GM19372 (cell line): ENCODE results near the gene OR10A3.
"Not testable (repeated sequence)": the region's sequence is repeated elsewhere in the genome, so short reads cannot be mapped to it uniquely, and the experiment has no call there.

Experiments
- ATAC-seq: cut with Tn5 transposase; IDR thresholded peaks from one replicate; pipeline ENCODE4 v1.9.1; 2021; ENCODE audit warnings: mild to moderate bottlenecking, low read depth, moderate library complexity; ENCODE audit not compliant: unreplicated experiment

Gene OR10A3, protein sequence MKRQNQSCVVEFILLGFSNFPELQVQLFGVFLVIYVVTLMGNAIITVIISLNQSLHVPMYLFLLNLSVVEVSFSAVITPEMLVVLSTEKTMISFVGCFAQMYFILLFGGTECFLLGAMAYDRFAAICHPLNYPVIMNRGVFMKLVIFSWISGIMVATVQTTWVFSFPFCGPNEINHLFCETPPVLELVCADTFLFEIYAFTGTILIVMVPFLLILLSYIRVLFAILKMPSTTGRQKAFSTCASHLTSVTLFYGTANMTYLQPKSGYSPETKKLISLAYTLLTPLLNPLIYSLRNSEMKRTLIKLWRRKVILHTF

DNA sequence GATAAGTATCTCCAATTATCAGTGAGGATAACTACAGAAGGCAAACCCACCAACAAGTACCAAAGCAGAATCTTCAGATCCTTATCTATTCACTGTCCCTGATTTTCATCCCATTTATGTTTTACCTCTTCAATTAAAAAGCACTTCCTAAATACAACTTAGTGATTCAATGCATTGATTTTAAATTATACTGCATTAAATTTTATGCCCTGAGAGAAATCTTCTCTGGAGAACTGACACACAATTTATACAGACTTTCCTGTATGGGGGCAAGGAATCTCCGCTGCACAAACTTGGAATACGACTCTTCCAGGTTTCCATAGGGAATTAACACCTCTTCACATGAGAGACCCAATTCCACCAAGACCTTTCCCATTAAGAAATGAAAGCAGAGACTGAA, at the start of gene OR10A3:
TSS of gene OR10A3 (minus strand) at position 101 of the 400 bp plus-strand sequence. CDS start 2,188 bp downstream, outside the sequence.
- ATAC-seq, result no peak

DNA sequence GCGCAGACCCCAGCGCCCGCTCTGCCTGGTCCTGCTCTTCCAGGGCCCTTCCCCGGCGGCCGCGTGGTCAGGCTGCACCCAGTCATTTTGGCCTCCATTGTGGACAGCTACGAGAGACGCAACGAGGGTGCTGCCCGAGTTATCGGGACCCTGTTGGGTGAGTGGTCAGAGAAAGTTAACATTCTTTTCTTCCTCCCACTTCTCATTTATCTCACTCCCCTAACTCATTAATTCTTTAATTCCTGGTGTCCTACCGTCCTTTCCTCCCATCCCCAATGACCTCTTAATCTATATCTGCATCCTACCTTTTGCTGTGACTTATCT, 46.0 kb upstream of the OR10A3 start:
- not testable (repeated sequence) for ATAC-seq

DNA sequence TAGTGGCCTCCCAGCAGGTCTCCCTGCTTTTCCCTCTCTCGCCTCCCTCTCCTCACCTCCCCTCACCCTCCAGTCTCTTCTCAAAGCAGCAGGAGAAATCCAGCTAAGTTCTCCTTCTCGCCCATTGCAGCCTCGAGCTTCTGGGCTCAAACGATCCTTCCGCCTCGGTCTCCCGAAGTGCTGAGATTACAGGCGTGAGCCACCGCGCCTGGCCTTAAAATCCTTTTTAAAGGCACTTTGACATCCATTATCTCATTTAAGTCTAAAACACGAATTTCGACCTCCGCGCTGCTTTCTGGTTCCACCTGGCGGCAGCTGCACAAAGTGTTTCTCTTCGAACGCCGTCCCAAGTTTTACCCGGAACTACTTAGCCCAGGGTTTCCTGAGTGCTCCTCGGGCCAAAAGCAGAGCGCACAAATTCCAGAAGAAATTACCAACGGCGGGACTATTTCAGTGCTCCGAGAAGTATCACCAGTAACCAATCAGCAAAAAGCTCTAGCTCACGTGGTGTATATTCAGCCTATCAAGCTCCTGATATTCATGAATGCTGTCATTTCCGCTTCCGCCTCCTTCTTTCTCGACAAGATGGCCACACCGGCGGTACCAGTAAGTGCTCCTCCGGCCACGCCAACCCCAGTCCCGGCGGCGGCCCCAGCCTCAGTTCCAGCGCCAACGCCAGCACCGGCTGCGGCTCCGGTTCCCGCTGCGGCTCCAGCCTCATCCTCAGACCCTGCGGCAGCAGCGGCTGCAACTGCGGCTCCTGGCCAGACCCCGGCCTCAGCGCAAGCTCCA, 45.5 kb upstream of the OR10A3 start, which contains the start of gene EIF3F:
TSS of gene EIF3F (plus strand) at position 570 of the 792 bp plus-strand sequence. CDS start at position 586, 16 bp downstream.
- peak; percentile 92 for ATAC-seq

DNA sequence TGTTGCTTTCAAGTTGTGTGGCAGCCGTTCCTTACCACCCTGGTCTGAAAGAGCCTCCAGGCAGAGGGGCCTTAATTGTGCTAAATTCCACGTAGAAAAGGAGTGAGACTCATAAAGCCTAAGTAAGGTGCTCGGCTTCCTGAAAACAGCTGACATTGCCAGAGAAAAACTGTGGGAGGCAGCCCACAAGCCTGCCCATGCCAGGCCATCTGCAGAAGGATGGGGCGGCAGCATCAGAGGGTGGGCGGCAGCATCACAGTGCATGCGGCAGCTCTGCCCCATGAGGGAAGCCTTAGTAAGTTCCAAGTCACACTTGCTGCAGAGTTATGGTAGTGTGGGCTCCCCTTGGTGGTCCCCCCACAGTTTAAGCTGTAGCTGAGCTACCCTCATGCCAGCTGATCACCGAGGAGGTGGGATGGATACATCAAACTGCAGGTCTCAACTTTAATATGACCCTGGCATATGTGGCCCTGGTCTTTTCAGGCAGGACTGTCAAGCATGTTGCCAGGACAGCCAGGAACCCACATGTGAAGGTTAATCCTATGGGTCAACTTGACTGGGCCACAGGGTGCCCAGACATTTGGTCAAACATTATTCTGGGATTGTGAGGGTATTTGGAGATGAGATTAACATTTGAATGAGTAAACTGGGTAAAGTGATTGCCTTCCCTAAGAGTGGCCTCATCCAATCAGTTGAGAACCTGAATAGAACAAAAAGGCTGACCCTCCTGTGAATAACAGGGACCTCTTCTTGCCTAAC, 42.5 kb upstream of the OR10A3 start:
- ATAC-seq, result no peak

DNA sequence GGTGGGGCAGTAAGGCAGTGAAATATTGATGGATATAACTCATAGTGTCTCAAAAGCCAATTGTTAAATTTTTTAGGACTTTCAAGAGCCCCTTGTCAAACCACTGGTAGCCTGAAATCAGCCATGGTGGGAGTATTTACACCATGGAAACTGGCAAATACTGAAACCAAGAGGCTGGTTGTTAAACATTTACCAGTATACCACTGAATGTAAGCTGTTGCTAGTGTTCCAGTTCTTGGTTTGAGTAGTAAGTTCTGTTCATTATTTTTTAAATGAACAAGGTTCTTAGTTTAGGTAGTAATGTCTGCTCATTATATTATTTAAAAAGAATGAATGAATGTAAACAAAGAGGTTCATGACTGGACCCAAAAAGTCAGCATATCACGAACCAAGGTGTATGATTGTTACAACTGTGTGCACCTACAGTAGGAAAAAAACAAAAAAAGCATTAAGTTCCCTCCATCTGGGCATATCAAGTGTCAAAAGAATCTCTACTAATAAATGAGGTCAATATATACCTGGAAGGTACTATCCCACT, 41.1 kb upstream of the OR10A3 start:
- peak; percentile 37 for ATAC-seq

DNA sequence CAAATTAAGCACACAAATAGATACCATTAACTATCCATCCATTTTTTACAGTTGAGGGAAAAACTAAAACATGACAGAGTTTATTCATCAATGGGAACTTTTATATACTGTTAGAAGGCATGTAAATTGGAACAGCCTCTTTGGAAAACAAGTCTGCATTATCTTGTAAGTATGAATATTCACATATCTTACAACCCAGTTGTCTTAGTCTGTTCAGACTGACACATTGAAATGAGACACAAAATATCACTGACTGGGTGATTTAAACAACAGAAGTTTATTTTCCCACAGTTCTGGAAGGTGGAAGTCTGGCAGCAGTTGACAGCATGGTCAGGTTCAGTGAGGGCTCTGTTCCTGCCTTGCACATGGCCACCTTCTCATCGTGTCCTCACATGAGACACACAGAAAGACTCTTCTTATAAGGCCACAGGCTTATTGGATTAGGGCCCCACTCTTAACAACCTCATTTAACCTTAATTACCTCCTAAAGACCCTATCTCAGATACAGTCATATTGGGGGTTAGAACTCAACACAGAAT, 40.2 kb upstream of the OR10A3 start:
- ATAC-seq, result no peak

DNA sequence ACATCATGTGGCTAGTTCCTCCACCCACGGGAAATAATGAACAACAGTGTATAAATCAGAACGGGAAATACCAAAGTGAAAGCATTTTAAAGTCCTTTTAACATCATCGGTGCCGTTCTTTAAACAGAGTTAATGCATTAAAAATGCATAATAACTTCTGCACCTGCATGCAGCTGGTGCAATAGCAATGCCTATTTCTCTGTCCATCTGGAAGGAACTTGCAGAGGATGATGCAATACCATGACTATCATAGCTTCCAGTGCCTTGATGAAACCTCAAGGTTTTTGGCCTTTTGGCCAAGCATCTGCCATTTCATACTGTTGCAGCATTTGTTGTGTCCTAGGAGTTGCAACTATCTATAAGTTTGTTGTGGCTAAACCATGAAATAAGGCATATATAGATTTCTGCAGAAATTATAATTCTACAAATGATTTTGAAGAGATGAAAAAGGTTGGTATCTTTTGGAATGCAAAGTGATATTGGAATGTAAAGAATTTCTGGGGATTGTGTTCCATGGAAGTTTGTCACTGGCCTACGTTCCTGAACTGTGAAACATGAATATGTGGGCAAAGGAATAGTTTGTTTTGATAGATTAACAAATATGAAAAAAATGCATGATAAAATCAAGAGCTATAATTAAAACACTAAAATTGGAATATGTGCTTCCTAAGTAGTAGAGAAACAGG, 35.9 kb upstream of the OR10A3 start:
- no peak for ATAC-seq

DNA sequence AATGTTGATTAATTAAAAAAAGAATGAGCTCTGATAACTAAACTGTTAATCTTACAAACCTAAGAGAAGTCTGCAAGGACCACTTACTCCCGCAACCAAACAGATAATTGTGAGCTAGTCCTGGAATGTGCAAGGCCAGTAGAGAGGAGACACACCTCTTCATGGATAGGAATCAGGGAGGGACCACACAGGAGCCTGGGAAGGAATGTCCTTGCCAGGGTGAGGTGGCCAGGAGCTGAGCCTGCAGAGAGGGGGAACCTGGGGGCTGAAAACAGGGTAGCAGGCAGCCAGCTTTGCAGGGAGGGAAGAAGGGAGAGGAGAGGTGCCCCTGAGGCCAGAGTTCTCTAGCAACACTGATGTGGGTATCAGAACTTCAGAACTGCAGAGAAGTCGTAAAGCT, 33.2 kb upstream of the OR10A3 start:
- no peak for ATAC-seq

DNA sequence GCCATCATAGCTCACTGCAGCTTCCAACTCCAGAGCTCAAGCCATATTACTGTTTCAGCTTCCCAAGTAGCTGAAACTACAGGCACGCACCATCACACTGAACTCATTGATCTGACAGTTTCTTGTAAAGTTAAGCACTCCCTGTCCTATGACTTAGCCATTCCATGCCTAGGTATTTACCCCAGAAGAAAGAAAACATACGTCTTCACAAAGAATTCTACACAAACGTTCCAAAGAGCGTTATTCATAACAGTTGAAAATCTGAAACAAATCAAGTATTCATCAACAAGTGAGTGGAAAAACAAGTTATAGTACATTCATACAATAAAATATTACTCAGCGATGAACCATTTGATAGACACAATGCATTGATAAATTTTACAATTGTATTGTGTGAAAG, 31.5 kb upstream of the OR10A3 start:
- no peak for ATAC-seq

DNA sequence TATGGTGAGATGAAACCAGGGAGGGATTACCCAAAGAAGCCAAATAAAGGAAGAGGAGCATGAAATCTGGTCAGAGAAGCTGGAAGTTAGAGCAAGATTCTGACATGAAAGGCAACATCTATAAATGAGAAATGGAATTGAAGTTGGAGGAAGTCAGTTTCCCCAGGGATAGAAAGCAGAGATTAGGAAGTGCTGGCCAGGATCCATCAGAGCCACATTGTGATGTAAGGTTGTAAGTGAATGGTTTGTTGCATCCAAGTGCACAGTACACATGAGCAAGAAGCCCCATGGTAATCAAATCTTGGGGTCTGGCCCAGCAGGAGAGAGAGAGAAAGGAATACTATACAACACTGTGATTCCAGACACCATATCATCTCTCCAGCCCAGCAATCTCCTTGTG, 30.3 kb upstream of the OR10A3 start:
- ATAC-seq, result no peak

DNA sequence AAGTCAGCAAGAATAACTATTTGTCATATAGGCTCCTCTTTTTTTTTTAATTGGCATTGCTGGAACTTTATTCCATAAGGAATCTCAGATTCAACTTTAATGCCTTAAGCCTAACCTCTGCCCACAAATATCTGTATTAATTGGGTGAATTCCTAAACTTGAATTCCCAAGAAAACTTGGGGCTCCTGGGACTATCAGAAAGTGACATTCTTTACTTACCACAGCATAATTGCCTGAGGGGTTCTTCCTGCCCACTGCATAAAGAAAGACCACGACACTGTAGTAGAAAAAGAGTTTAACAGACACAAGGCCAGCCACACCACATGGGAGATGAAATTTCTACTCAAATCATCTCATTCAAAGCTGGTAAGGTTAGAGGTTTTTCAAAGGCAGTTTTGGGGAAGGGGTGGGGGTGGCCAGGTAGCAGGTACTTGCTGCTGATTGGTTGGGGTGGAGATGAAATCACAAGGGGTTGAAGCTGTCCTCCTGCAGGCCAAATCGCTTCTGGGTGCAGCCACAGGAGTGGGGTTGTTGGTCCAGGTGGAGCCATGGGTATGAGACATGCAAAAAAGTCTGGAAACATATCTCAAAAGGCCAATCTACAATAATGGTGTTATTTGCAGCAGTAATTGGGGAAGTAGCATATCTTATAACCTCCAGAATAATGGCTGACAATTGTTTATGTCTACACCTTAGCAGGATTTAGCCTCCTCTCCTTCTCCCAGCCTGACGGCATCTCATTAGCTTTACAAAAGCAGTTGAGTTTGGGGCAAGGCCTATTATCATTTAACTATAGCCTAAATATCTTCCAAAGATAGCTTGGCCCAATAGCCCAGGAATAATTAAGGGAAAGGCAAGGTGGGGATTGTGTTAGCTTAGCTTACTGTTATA, 28.5 kb upstream of the OR10A3 start:
- ATAC-seq, result no peak

DNA sequence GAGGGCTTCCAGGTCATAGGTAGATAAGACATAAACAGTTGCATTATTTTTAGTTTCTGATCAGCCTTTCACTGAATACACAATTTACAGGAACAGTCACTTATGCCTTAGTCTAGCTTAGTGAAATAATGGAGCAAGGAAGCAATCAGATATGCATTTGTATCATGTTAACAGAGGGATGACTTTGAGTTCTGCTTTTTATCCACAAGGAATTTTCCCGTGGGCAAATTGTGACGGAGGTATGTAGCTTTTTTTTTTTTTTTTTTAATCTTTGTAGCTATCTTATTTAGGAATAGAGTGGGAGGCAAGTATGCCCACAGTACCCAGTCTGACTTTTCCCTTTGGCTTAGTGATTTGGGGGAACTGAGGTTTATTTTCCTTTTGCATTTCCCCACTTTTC, 27.2 kb upstream of the OR10A3 start:
- ATAC-seq, result no peak

DNA sequence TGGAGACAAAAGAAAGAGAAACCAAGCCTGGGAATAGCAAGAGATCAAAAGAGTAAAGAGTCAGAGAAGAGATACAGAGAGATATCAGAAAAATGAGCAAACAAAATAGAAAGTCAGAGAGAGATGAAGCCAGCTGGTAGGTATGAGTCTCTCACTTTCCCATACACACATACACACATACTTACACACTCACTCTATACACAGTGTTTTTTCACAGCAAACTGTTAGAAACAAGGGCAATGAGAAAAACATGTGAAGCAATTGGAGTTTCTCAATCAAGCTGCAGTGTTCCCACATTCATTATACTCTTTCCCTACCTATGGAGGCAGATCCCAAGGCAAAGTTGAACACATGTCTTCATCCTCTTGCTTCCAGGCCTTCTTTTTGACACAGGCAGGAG, 26.3 kb upstream of the OR10A3 start:
- no peak for ATAC-seq

DNA sequence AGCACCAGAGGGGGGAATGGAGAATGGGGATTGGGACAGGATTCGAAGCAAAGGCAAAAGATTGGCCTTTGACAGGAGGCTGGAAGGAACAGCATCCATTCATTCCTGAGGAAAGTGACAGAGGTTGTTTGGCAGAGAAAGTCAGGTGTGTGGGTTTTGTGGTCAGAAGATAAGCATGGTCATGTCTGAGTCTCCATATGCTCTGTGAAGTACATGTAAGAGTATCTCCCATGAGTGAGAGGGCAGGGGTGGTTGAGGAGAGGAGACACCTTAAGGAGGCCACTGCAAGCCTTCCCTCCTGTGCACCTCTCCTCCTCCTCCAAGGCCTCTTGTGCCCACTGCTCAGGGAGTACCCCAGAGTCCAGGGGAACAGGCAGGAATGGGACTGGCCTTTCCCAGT, 25.6 kb upstream of the OR10A3 start:
- no peak for ATAC-seq

DNA sequence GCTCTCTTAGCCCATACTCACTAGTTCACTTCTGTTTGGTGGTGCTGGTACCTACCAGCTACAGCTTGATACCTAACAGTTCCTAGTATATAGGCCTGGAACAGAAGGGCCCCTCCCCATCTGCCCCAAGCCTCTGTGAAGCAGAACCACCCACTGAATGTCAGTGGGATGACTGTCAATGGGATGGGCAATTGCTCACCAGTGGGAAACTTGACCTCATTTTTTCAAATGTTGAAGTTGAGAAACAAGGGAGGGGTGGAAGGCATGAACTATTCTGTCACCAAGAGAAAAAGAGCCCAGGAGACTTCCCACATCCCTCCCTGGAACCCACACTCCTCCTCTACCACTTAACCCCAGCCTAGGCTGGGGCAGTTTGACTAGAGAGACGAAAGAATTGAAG, 23.9 kb upstream of the OR10A3 start, which contains the start of gene NLRP10:
TSS of gene NLRP10 (minus strand) at position 62 of the 400 bp plus-strand sequence. CDS start 1,952 bp downstream, outside the sequence.
- ATAC-seq, result no peak

DNA sequence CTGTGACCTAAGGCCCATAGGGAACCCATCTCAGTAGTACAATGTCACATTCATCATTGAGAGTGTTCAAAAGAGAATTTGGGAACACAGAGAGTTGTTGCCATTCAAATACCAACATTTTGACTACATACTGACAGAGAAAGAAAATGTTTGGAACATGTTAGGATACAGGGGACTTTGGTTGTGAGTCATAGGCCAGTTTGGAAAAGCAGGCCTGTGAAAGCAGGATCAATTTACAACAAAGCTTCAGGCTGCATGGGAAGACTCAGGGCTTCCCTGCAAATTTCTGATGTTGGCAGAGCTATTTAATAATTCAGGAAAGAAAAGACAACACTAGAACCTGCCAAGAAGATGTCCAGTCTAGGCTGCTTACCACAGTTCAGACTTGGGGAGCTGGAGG, 23.4 kb upstream of the OR10A3 start:
- no peak for ATAC-seq

DNA sequence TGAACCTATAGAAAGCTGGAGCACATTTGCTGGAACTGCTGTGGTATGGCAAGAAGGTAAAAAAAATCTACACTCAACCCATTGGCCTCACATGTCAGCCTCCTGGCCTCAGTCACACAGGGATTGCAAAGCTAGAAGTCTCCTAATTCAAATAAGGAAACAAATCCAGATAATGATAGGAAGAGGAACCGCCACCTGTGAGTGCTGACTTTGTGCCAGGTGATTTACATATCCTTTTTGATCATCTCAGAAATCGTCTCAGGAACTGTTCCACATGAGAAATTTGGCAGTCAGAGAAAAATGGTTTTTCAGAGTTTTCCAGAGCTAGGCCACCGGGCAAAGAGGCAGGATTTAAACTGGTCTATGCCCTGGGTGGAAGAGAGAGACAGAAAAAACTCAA, 22.8 kb upstream of the OR10A3 start:
- no peak for ATAC-seq

DNA sequence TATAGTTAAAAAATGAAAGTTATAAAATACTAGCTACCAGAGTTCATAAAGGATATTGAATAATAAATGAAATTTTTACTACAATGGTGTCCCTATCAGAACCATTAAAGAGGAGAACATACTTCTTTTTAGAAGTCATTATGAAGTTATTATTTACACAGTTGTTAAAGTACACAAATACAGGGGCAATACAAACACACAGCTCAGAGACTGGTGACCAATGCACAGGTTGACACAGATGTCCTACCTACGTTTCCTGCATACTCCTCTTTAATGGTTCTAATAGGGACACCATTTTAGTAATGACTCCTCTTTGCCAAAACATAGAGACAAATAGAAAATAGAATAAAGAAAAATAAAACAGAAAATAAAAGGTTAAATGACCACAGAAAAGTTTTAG, 13.7 kb upstream of the OR10A3 start:
- no peak for ATAC-seq

DNA sequence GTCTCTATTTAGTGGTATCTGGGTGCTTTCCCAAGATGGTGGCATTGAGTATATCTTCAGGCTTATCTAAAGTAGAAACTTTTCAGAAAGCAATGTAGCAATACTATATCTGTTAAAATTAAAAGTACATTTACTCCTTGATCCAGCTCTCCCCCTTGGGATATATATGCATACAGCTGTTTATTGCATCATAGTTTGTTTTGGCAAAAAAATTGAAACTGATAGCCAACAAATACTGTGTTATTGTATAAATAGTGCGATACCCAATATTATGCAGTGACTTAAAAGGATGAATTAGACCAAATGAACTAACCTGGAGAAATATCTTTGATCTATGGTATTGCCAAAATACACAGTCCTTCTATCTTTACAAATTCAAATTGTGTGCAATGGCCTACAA, 8.4 kb upstream of the OR10A3 start:
- ATAC-seq, result no peak
